ENCODE data around the gene TMED1. TPM values are rescaled to one million over a fixed set of nuclear protein-coding genes. Genes with fewer than 3 reads are reported as not detected.

The TMED1 gene
- total and polyA plus RNA-seq, 2 of the 8 experiments (the other 6 are each of a cell fraction or from before 2014, with no cell fraction given) = 26.9 to 31.9 TPM

DNA sequence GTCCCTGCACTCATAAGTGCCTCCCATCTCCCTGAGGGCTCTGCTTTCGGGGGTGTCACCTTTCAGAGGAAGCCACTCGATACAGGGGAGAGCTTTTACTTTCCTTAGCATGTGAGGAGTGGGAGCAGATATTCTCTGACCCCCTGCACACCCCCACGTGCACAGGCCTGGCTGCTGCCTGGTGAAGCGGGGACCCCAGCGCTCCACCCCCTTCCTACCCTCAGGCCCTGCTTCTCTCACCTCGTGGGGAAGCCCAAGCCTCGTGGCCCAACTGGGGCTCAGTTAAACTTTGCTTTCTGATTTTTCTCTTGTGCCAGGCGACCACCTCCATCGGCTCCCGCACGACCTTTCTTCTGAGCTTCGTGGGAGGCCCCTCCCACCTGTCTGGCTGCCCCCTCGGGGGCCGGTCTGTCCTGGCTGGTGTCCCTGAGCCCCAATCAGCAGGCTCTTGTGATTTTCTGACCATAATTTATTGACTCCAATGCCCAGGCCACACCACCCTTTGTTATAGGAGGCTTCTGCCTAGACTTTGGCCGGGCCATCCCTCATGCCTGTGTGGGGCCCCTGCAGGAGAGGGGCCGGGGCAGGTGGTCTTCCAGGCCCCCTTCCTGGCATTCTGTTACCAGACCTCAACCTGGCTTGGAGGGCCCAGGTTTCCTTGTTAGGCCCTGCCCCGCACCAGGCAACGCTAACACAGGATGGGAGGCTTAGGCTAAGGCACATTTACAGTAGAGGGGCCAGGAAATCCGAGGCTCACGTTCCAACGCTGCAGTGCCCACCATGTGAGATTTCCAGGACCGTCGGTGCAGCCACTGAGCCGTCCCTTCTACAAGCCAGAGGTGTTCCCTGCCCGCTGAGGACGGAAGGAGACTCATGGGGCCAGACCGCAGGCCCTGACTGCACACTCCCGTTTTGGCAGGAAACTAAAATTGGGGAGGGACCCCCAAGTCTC lies 3.7 kb downstream of the TMED1 start (continued):
- TF ChIP-seq, protein P1, sequence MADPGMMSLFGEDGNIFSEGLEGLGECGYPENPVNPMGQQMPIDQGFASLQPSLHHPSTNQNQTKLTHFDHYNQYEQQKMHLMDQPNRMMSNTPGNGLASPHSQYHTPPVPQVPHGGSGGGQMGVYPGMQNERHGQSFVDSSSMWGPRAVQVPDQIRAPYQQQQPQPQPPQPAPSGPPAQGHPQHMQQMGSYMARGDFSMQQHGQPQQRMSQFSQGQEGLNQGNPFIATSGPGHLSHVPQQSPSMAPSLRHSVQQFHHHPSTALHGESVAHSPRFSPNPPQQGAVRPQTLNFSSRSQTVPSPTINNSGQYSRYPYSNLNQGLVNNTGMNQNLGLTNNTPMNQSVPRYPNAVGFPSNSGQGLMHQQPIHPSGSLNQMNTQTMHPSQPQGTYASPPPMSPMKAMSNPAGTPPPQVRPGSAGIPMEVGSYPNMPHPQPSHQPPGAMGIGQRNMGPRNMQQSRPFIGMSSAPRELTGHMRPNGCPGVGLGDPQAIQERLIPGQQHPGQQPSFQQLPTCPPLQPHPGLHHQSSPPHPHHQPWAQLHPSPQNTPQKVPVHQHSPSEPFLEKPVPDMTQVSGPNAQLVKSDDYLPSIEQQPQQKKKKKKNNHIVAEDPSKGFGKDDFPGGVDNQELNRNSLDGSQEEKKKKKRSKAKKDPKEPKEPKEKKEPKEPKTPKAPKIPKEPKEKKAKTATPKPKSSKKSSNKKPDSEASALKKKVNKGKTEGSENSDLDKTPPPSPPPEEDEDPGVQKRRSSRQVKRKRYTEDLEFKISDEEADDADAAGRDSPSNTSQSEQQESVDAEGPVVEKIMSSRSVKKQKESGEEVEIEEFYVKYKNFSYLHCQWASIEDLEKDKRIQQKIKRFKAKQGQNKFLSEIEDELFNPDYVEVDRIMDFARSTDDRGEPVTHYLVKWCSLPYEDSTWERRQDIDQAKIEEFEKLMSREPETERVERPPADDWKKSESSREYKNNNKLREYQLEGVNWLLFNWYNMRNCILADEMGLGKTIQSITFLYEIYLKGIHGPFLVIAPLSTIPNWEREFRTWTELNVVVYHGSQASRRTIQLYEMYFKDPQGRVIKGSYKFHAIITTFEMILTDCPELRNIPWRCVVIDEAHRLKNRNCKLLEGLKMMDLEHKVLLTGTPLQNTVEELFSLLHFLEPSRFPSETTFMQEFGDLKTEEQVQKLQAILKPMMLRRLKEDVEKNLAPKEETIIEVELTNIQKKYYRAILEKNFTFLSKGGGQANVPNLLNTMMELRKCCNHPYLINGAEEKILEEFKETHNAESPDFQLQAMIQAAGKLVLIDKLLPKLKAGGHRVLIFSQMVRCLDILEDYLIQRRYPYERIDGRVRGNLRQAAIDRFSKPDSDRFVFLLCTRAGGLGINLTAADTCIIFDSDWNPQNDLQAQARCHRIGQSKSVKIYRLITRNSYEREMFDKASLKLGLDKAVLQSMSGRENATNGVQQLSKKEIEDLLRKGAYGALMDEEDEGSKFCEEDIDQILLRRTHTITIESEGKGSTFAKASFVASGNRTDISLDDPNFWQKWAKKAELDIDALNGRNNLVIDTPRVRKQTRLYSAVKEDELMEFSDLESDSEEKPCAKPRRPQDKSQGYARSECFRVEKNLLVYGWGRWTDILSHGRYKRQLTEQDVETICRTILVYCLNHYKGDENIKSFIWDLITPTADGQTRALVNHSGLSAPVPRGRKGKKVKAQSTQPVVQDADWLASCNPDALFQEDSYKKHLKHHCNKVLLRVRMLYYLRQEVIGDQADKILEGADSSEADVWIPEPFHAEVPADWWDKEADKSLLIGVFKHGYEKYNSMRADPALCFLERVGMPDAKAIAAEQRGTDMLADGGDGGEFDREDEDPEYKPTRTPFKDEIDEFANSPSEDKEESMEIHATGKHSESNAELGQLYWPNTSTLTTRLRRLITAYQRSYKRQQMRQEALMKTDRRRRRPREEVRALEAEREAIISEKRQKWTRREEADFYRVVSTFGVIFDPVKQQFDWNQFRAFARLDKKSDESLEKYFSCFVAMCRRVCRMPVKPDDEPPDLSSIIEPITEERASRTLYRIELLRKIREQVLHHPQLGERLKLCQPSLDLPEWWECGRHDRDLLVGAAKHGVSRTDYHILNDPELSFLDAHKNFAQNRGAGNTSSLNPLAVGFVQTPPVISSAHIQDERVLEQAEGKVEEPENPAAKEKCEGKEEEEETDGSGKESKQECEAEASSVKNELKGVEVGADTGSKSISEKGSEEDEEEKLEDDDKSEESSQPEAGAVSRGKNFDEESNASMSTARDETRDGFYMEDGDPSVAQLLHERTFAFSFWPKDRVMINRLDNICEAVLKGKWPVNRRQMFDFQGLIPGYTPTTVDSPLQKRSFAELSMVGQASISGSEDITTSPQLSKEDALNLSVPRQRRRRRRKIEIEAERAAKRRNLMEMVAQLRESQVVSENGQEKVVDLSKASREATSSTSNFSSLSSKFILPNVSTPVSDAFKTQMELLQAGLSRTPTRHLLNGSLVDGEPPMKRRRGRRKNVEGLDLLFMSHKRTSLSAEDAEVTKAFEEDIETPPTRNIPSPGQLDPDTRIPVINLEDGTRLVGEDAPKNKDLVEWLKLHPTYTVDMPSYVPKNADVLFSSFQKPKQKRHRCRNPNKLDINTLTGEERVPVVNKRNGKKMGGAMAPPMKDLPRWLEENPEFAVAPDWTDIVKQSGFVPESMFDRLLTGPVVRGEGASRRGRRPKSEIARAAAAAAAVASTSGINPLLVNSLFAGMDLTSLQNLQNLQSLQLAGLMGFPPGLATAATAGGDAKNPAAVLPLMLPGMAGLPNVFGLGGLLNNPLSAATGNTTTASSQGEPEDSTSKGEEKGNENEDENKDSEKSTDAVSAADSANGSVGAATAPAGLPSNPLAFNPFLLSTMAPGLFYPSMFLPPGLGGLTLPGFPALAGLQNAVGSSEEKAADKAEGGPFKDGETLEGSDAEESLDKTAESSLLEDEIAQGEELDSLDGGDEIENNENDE (IDR thresholded peaks at IDR 0.05; ENCODE audit: insufficient replicate concordance, low read length) = no peak
- no peak for TF ChIP-seq CTBP2 (IDR thresholded peaks at IDR 0.05; ENCODE audit: borderline replicate concordance, insufficient read depth, insufficient read length, low read length)
- no peak for TF ChIP-seq EGR1 (IDR thresholded peaks at IDR 0.05; ENCODE audit: borderline replicate concordance, low read depth, low read length)
- TF ChIP-seq TAF7 (optimal IDR thresholded peaks at IDR 0.05; ENCODE audit: borderline replicate concordance, low read depth, low read length) = no peak
